GM23338 (cell line): ENCODE measurements around the gene GALNT13. TPM values are rescaled to one million over a fixed set of nuclear protein-coding genes. Genes with fewer than 3 reads are reported as not detected.

ENCODE experiments used
- ATAC-seq: fragments of 200-7000 bp; cut with Tn5 transposase; 3 replicates; pipeline ENCODE4 v1.9.1; 2020
- DNase-seq: peaks from one replicate; pipeline ENCODE4 v3.0.0-alpha.2; 2015; ENCODE audit warnings: low spot score
- H2AFZ ChIP-seq: fragments of 200-600 bp; sonication (generic); 2 replicates; pipeline ENCODE4 v1.8.0; 2016; ENCODE audit warnings: antibody characterized with exemption, mild to moderate bottlenecking, moderate library complexity
- H3F3A ChIP-seq: fragments of 200-600 bp; sonication (generic); replicated peaks from 2 replicates; pipeline ENCODE4 v1.8.0; 2017; ENCODE audit warnings: antibody characterized with exemption, mixed run types, low read depth
- H3K27ac ChIP-seq: fragments of 200-600 bp; sonication (generic); 2 replicates; pipeline ENCODE4 v1.6.1; 2016; ENCODE audit warnings: low read depth
- H3K27me3 ChIP-seq: fragments of 200-600 bp; sonication (generic); 2 replicates; pipeline ENCODE4 v1.8.0; 2016; ENCODE audit warnings: mild to moderate bottlenecking, mixed run types, moderate library complexity; ENCODE audit not compliant: insufficient read depth
- H3K36me3 ChIP-seq: fragments of 200-600 bp; sonication (generic); 2 replicates; pipeline ENCODE4 v1.8.0; 2016; ENCODE audit warnings: mild to moderate bottlenecking; ENCODE audit not compliant: insufficient read depth
- H3K4me1 ChIP-seq: fragments of 200-600 bp; sonication (generic); 2 replicates; pipeline ENCODE4 v1.8.0; 2016; ENCODE audit warnings: mild to moderate bottlenecking, moderate library complexity; ENCODE audit not compliant: insufficient read depth
- H3K4me2 ChIP-seq: fragments of 200-600 bp; sonication (generic); 2 replicates; pipeline ENCODE4 v1.7.1; 2017; ENCODE audit warnings: mixed run types
- H3K4me3 ChIP-seq: fragments of 200-600 bp; sonication (generic); 2 replicates; pipeline ENCODE4 v1.6.1; 2016; ENCODE audit warnings: mixed run types
- H3K79me2 ChIP-seq: fragments of 200-600 bp; sonication (generic); replicated peaks from 2 replicates; pipeline ENCODE4 v1.8.0; 2017; ENCODE audit warnings: mild to moderate bottlenecking; ENCODE audit not compliant: insufficient read depth
- H3K9me2 ChIP-seq: fragments of 200-600 bp; sonication (generic); 2 replicates; pipeline ENCODE4 v1.8.0; 2017; ENCODE audit not compliant: insufficient read depth
- H4K20me1 ChIP-seq: fragments of 200-600 bp; sonication (generic); replicated peaks from 2 replicates; pipeline ENCODE4 v1.8.0; 2017; ENCODE audit warnings: mild to moderate bottlenecking; ENCODE audit not compliant: insufficient read depth
- H3K27ac Mint-ChIP-seq: 2 replicates; pipeline ENCODE4 v1.8.0; 2020; ENCODE audit warnings: inconsistent platforms, mild to moderate bottlenecking, moderate library complexity, mixed read lengths
- H3K27me3 Mint-ChIP-seq: 3 replicates; pipeline ENCODE4 v1.8.0; 2022; ENCODE audit warnings: low read depth, mild to moderate bottlenecking, moderate library complexity, mixed read lengths, inconsistent platforms; ENCODE audit not compliant: insufficient read depth, poor library complexity
- H3K36me3 Mint-ChIP-seq: 3 replicates; pipeline ENCODE4 v1.8.0; 2021; ENCODE audit warnings: low read depth, mild to moderate bottlenecking, inconsistent platforms, moderate library complexity, mixed read lengths
- H3K4me1 Mint-ChIP-seq: 3 replicates; pipeline ENCODE4 v1.8.0; 2020; ENCODE audit warnings: mild to moderate bottlenecking, inconsistent platforms, mixed read lengths
- H3K4me3 Mint-ChIP-seq: 3 replicates; pipeline ENCODE4 v1.8.0; 2021; ENCODE audit warnings: moderate library complexity, mild to moderate bottlenecking, inconsistent platforms, mixed read lengths
- H3K9me3 Mint-ChIP-seq: 3 replicates; pipeline ENCODE4 v1.8.0; 2020; ENCODE audit warnings: moderate library complexity, mild to moderate bottlenecking, inconsistent platforms, mixed read lengths
- CREB1 ChIP-seq: fragments of 250-450 bp; sonication (Bioruptor Pico); IDR thresholded peaks from 2 replicates; pipeline ENCODE4 v1.5.0; 2020; ENCODE audit warnings: low read depth, mild to moderate bottlenecking, moderate library complexity
- CTCF ChIP-seq, 2 experiments: fragments of 200-600 bp in 1 of 2; sonication (generic) in 1 of 2; conservative IDR thresholded peaks; 2 replicates each; pipeline versions ENCODE4 v1.5.1 to v1.6.1; 2016 to 2017; ENCODE audit warnings: antibody characterized with exemption in 2 of 2, low read depth in 2 of 2, mild to moderate bottlenecking in 2 of 2, moderate library complexity in 1 of 2
- EZH2phosphoT487 ChIP-seq: fragments of 200-600 bp; sonication (generic); IDR thresholded peaks from one replicate; pipeline ENCODE4 v1.8.1; 2018; ENCODE audit warnings: antibody characterized with exemption; ENCODE audit not compliant: unreplicated experiment
- JUNB ChIP-seq: IDR thresholded peaks from one replicate; pipeline ENCODE4 v1.6.1; 2016; ENCODE audit warnings: antibody characterized with exemption; ENCODE audit not compliant: unreplicated experiment
- NANOG ChIP-seq: IDR thresholded peaks from 2 replicates; pipeline ENCODE4 v1.6.1; 2016; ENCODE audit warnings: antibody characterized with exemption, borderline replicate concordance
- ZNF462 ChIP-seq: fragments of 250-450 bp; sonication (Bioruptor Pico); IDR thresholded peaks from 2 replicates; pipeline ENCODE4 v1.5.0; 2020; ENCODE audit warnings: mild to moderate bottlenecking, moderate library complexity
- polyA plus RNA-seq: library from polyadenylated mRNA; unstranded; fragments of >200 nt; fragmentation: Nextera tagmentation; extraction: Ambion mirVana; gene quantifications from 2 replicates; pipeline ENCODE4 v1.2.1, GENCODE V29; 2016
- total RNA-seq: library from RNA; depleted of rRNA; stranded (reverse); fragments of >200 nt; shearing (Covaris generic); gene quantifications from 2 replicates; pipeline ENCODE4 v1.2.3, GENCODE V29; 2014
- TF ChIP-seq, protein P1 (sequence below): IDR thresholded peaks from one replicate; pipeline ENCODE4 v1.6.1; 2018; ENCODE audit warnings: antibody characterized with exemption; ENCODE audit not compliant: unreplicated experiment

Gene GALNT13
- total and polyA plus RNA-seq, 2 experiments from 2014 or later, result 3.5 to 5.2 TPM

DNA sequence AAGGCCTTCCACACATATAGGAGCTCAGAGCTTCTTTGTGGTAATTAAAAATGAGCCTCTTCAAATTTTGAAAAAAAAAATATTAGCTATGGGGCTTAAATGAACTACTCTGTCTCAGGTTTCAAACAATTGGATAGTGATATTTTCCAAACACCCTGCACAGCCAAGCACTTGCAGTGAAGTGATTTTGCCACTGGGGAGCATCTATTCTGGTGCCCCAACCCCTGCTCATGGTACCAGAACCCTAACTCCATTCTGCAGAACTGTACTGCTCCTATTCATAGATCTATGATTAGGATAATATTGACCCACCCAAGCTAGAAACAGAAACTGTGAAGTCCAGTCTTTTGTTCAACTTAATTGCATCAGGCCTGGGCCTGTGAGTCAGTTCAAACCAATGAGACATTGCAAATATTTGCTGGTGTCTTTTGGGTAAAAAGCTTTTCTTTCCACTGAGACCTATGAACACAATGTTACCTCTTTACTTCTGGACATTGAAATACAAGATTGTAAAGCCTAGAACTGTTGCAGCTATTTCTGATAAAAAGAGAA is 324.0 kb downstream of the GALNT13 start:
- Histone ChIP-seq H2AFZ (no peak overlapping the region), H4K20me1 (no peaks in the 10 kb centered on the region), H3K9me2 (no peaks in the 10 kb centered on the region), H3K27ac (no peak overlapping the region), H3K27me3 (no peaks in the 10 kb centered on the region), H3K4me1 (no peaks in the 10 kb centered on the region), H3K79me2 (no peaks in the 10 kb centered on the region), H3K4me2 (no peak overlapping the region), H3F3A (no peaks in the 10 kb centered on the region), H3K36me3 (no peaks in the 10 kb centered on the region), H3K4me3 (no peak overlapping the region)
- Mint-ChIP-seq H3K9me3 (no peaks in the 10 kb centered on the region), H3K27ac (no peak overlapping the region), H3K4me1 (peaks cover 4% of the 10 kb centered on the region), H3K27me3 (no peaks in the 10 kb centered on the region), H3K36me3 (no peaks in the 10 kb centered on the region), H3K4me3 (no peak overlapping the region)
- ATAC-seq, result peak; percentile 53
- TF ChIP-seq EZH2phosphoT487 (no peak), CTCF (conservative IDR thresholded peaks at IDR 0.05; ENCODE audit: low read depth in 2 of 2) (peak; percentile 31 to 43; a peak in 3 of 4 replicates), ZNF462 (no peak)
- peak; percentile 15 for DNase-seq

DNA sequence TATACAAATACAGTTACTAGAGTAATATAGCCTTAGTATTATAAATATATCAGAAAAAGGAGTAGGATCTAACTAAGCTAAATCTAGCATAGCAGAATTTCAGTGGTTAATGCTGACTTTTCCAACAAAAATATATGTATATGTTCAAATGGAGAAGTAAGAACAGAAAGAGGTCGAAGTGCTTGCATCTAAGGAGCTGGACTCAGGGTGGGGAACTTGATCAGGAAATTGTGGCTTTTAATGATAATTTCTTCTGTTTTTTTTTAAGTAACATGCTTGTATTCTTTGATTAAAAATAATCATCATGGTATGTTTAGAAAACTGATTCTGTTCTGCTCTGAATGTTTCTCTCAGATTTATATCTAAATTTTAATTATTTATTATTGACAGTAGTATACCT is 327.1 kb downstream of the GALNT13 start:
- Histone ChIP-seq H3K36me3 (no peaks in the 10 kb centered on the region), H3K79me2 (no peaks in the 10 kb centered on the region), H3K9me2 (no peaks in the 10 kb centered on the region), H3K4me2 (no peak overlapping the region), H3F3A (no peaks in the 10 kb centered on the region), H3K4me1 (no peaks in the 10 kb centered on the region), H3K27me3 (no peaks in the 10 kb centered on the region), H4K20me1 (no peaks in the 10 kb centered on the region), H3K4me3 (no peak overlapping the region), H2AFZ (no peak overlapping the region), H3K27ac (no peak overlapping the region)
- no peaks in the 10 kb centered on the region for H3K9me3 Mint-ChIP-seq
- no peak for ATAC-seq
- no peak for DNase-seq
- H3K36me3 Mint-ChIP-seq, result no peaks in the 10 kb centered on the region
- H3K4me3 Mint-ChIP-seq, result no peak overlapping the region
- H3K27me3 Mint-ChIP-seq, result no peaks in the 10 kb centered on the region
- H3K27ac Mint-ChIP-seq, result no peak overlapping the region
- no peaks in the 10 kb centered on the region for H3K4me1 Mint-ChIP-seq
- TF ChIP-seq NANOG, result no peak
- TF ChIP-seq, protein P1, sequence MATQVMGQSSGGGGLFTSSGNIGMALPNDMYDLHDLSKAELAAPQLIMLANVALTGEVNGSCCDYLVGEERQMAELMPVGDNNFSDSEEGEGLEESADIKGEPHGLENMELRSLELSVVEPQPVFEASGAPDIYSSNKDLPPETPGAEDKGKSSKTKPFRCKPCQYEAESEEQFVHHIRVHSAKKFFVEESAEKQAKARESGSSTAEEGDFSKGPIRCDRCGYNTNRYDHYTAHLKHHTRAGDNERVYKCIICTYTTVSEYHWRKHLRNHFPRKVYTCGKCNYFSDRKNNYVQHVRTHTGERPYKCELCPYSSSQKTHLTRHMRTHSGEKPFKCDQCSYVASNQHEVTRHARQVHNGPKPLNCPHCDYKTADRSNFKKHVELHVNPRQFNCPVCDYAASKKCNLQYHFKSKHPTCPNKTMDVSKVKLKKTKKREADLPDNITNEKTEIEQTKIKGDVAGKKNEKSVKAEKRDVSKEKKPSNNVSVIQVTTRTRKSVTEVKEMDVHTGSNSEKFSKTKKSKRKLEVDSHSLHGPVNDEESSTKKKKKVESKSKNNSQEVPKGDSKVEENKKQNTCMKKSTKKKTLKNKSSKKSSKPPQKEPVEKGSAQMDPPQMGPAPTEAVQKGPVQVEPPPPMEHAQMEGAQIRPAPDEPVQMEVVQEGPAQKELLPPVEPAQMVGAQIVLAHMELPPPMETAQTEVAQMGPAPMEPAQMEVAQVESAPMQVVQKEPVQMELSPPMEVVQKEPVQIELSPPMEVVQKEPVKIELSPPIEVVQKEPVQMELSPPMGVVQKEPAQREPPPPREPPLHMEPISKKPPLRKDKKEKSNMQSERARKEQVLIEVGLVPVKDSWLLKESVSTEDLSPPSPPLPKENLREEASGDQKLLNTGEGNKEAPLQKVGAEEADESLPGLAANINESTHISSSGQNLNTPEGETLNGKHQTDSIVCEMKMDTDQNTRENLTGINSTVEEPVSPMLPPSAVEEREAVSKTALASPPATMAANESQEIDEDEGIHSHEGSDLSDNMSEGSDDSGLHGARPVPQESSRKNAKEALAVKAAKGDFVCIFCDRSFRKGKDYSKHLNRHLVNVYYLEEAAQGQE, result no peak
- TF ChIP-seq CREB1 (CRISPR knock-in tag), result no peak
- no peak for TF ChIP-seq JUNB
